Right lobe of liver (tissue), 4 donors: ENCODE results near the gene COL18A1.

Experiments
- POLR2A ChIP-seq: fragments of 450-650 bp; IDR thresholded peaks from one replicate; pipeline ENCODE4 v1.6.1; 2017; ENCODE audit warnings: antibody characterized with exemption, mild to moderate bottlenecking
- TF ChIP-seq, protein P1 (sequence below), 4 donors: fragments of 200-600 bp in 3 of 4; fragments of 450-650 bp in 1 of 4; IDR thresholded peaks; one replicate each; pipeline versions ENCODE4 v1.5.1 to v1.8.0; 2016 to 2022; ENCODE audit warnings: antibody characterized with exemption in 4 of 4, mild to moderate bottlenecking in 2 of 4
- donor health status: DM: no; HTN: no; CAD: no.
- donor health status: DM: no; HTN: no; CAD: no.
- donor health status: DM: no; HTN: yes; CAD: no.

- TF ChIP-seq, protein P1, sequence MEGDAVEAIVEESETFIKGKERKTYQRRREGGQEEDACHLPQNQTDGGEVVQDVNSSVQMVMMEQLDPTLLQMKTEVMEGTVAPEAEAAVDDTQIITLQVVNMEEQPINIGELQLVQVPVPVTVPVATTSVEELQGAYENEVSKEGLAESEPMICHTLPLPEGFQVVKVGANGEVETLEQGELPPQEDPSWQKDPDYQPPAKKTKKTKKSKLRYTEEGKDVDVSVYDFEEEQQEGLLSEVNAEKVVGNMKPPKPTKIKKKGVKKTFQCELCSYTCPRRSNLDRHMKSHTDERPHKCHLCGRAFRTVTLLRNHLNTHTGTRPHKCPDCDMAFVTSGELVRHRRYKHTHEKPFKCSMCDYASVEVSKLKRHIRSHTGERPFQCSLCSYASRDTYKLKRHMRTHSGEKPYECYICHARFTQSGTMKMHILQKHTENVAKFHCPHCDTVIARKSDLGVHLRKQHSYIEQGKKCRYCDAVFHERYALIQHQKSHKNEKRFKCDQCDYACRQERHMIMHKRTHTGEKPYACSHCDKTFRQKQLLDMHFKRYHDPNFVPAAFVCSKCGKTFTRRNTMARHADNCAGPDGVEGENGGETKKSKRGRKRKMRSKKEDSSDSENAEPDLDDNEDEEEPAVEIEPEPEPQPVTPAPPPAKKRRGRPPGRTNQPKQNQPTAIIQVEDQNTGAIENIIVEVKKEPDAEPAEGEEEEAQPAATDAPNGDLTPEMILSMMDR (IDR thresholded peaks at IDR 0.05) = no peak
- no peak for TF ChIP-seq POLR2A
Measured at GRCh38 chr21:45461369-45461750, 56.4 kb downstream of the COL18A1 start.
